IPS-20b (cell line): Measurements from ENCODE around the gene CNNM1.

Experiments
- H3K27ac ChIP-seq: one replicate; pipeline ENCODE4 v1.5.1; 2013; ENCODE audit warnings: low read length
- H3K27me3 ChIP-seq: 2 replicates; pipeline ENCODE4 v1.6.1; 2013; ENCODE audit warnings: mild to moderate bottlenecking, low read length, inconsistent platforms; ENCODE audit not compliant: insufficient read depth
- H3K36me3 ChIP-seq: 2 replicates; pipeline ENCODE4 v1.6.1; 2013; ENCODE audit warnings: low read depth, mild to moderate bottlenecking, inconsistent platforms, low read length, moderate library complexity; ENCODE audit not compliant: insufficient read depth
- H3K4me1 ChIP-seq: 2 replicates; pipeline ENCODE4 v1.6.1; 2013; ENCODE audit warnings: mild to moderate bottlenecking, control low read depth, inconsistent platforms, low read length, moderate library complexity; ENCODE audit not compliant: insufficient read depth
- H3K4me3 ChIP-seq: 2 replicates; pipeline ENCODE4 v1.5.1; 2013; ENCODE audit warnings: mild to moderate bottlenecking, low read length, inconsistent platforms
- H3K9ac ChIP-seq: 2 replicates; pipeline ENCODE4 v1.6.1; 2013; ENCODE audit warnings: low read depth, mild to moderate bottlenecking, inconsistent platforms, low read length, moderate library complexity
- H3K9me3 ChIP-seq: 2 replicates; pipeline ENCODE4 v1.6.1; 2013; ENCODE audit warnings: mild to moderate bottlenecking, low read depth, low read length, inconsistent platforms; ENCODE audit not compliant: insufficient read depth

Gene CNNM1

GRCh38 chr10:99395750-99396445 lies 66.7 kb downstream of the CNNM1 start:
- H3K4me1 ChIP-seq = peaks cover 30% of the 10 kb centered on the region
- no peak overlapping the region for H3K27ac ChIP-seq
- H3K9ac ChIP-seq = no peak overlapping the region
- no peaks in the 10 kb centered on the region for H3K27me3 ChIP-seq
- H3K36me3 ChIP-seq = peaks cover 46% of the 10 kb centered on the region
- H3K9me3 ChIP-seq = no peaks in the 10 kb centered on the region
- H3K4me3 ChIP-seq = no peak overlapping the region

GRCh38 chr10:99396471-99396870 lies 67.3 kb downstream of the CNNM1 start:
- peaks cover 50% of the 10 kb centered on the region for H3K36me3 ChIP-seq
- no peak overlapping the region for H3K27ac ChIP-seq
- H3K4me3 ChIP-seq = no peak overlapping the region
- H3K9ac ChIP-seq = no peak overlapping the region
- H3K4me1 ChIP-seq = peaks cover 30% of the 10 kb centered on the region
- H3K9me3 ChIP-seq = no peaks in the 10 kb centered on the region
- H3K27me3 ChIP-seq = no peaks in the 10 kb centered on the region

GRCh38 chr10:99399664-99400063 lies 70.5 kb downstream of the CNNM1 start:
- no peaks in the 10 kb centered on the region for H3K9me3 ChIP-seq
- H3K36me3 ChIP-seq = peaks cover 76% of the 10 kb centered on the region
- no peak overlapping the region for H3K4me3 ChIP-seq
- H3K27me3 ChIP-seq = no peaks in the 10 kb centered on the region
- H3K27ac ChIP-seq = no peak overlapping the region
- H3K9ac ChIP-seq = no peak overlapping the region
- peaks cover 17% of the 10 kb centered on the region for H3K4me1 ChIP-seq

- Histone ChIP-seq H3K27me3 (no peaks in the 10 kb centered on the region), H3K27ac (no peak overlapping the region), H3K36me3 (peaks cover 64% of the 10 kb centered on the region)
Observed at GRCh38 chr10:99403674-99404073, 74.5 kb downstream of the CNNM1 start.

GRCh38 chr10:99406149-99406548 lies 77.0 kb downstream of the CNNM1 start:
- Histone ChIP-seq H3K36me3 (peaks cover 52% of the 10 kb centered on the region), H3K9me3 (no peaks in the 10 kb centered on the region), H3K27ac (no peak overlapping the region), H3K4me3 (no peak overlapping the region), H3K4me1 (no peaks in the 10 kb centered on the region), H3K9ac (no peak overlapping the region), H3K27me3 (no peaks in the 10 kb centered on the region)

More at GRCh38 chr10:99403674-99404073, 74.5 kb downstream of the CNNM1 start:
- Histone ChIP-seq H3K9ac (no peak overlapping the region), H3K4me3 (no peak overlapping the region), H3K4me1 (no peaks in the 10 kb centered on the region), H3K9me3 (no peaks in the 10 kb centered on the region)

- Histone ChIP-seq H3K27me3 (no peaks in the 10 kb centered on the region), H3K9me3 (no peaks in the 10 kb centered on the region), H3K36me3 (peaks cover 23% of the 10 kb centered on the region), H3K9ac (no peak overlapping the region), H3K4me3 (no peak overlapping the region), H3K27ac (no peak overlapping the region), H3K4me1 (no peaks in the 10 kb centered on the region)
Observed at GRCh38 chr10:99410146-99410545, 81.0 kb downstream of the CNNM1 start.

- Histone ChIP-seq H3K36me3 (peaks cover 18% of the 10 kb centered on the region), H3K27ac (no peak overlapping the region), H3K4me1 (no peaks in the 10 kb centered on the region), H3K27me3 (no peaks in the 10 kb centered on the region), H3K4me3 (no peak overlapping the region), H3K9ac (no peak overlapping the region), H3K9me3 (no peaks in the 10 kb centered on the region)
Observed at GRCh38 chr10:99410876-99411275, 81.7 kb downstream of the CNNM1 start.

- H3K4me3 ChIP-seq = no peak overlapping the region
- H3K27ac ChIP-seq = no peak overlapping the region
- no peaks in the 10 kb centered on the region for H3K27me3 ChIP-seq
- no peaks in the 10 kb centered on the region for H3K4me1 ChIP-seq
- H3K9me3 ChIP-seq = no peaks in the 10 kb centered on the region
- H3K9ac ChIP-seq = no peak overlapping the region
- H3K36me3 ChIP-seq = peaks cover 12% of the 10 kb centered on the region
Observed at GRCh38 chr10:99411546-99411945, 82.4 kb downstream of the CNNM1 start.

- Histone ChIP-seq H3K4me3 (no peak overlapping the region), H3K27ac (no peak overlapping the region), H3K9me3 (no peaks in the 10 kb centered on the region), H3K36me3 (peaks cover 7% of the 10 kb centered on the region; the same call in 1 of the 2 replicates), H3K9ac (no peak overlapping the region), H3K4me1 (no peaks in the 10 kb centered on the region), H3K27me3 (no peaks in the 10 kb centered on the region)
Observed at GRCh38 chr10:99412099-99412498, 82.9 kb downstream of the CNNM1 start.

- no peak overlapping the region for H3K27ac ChIP-seq
- H3K27me3 ChIP-seq = no peaks in the 10 kb centered on the region
- H3K9me3 ChIP-seq = no peaks in the 10 kb centered on the region
- H3K36me3 ChIP-seq = peaks cover 31% of the 10 kb centered on the region
- H3K9ac ChIP-seq = no peak overlapping the region
- no peaks in the 10 kb centered on the region for H3K4me1 ChIP-seq
- no peak overlapping the region for H3K4me3 ChIP-seq
Observed at GRCh38 chr10:99418910-99419624, 89.9 kb downstream of the CNNM1 start.

- no peaks in the 10 kb centered on the region for H3K4me1 ChIP-seq
- peaks cover 38% of the 10 kb centered on the region for H3K36me3 ChIP-seq
- H3K9ac ChIP-seq = no peak overlapping the region
- no peaks in the 10 kb centered on the region for H3K27me3 ChIP-seq
- no peak overlapping the region for H3K4me3 ChIP-seq
- H3K27ac ChIP-seq = no peak overlapping the region
- no peaks in the 10 kb centered on the region for H3K9me3 ChIP-seq
Observed at GRCh38 chr10:99419688-99420087, 90.5 kb downstream of the CNNM1 start.

- H3K36me3 ChIP-seq = peaks cover 49% of the 10 kb centered on the region
- H3K27me3 ChIP-seq = no peaks in the 10 kb centered on the region
- no peaks in the 10 kb centered on the region for H3K4me1 ChIP-seq
- no peak overlapping the region for H3K9ac ChIP-seq
- no peaks in the 10 kb centered on the region for H3K9me3 ChIP-seq
- H3K27ac ChIP-seq = no peak overlapping the region
- no peak overlapping the region for H3K4me3 ChIP-seq
Observed at GRCh38 chr10:99421233-99421739, 92.1 kb downstream of the CNNM1 start.
